GM12892 (cell line): ENCODE data around the gene RBX1.
A peak's percentile ranks its signal among the peaks of the same experiment; 100 is the strongest.

ENCODE experiments used
- POLR2A ChIP-seq: IDR thresholded peaks from 2 replicates; pipeline ENCODE4 v1.6.1; 2011; ENCODE audit warnings: low read depth, low read length, control low read depth
- POLR2AphosphoS5 ChIP-seq: IDR thresholded peaks from 2 replicates; pipeline ENCODE4 v1.6.1; 2011; ENCODE audit warnings: low read depth, low read length, control low read depth
- TAF1 ChIP-seq: IDR thresholded peaks from 2 replicates; pipeline ENCODE4 v1.6.1; 2011; ENCODE audit warnings: low read depth, mild to moderate bottlenecking, control low read depth, low read length, borderline replicate concordance

- no peak for TF ChIP-seq POLR2A
- peak; percentile 27; the same call in 1 of the 2 replicates for TF ChIP-seq POLR2AphosphoS5
- TF ChIP-seq TAF1: no peak
These were observed 22.0 kb downstream of the RBX1 start for GRCh38 chr22:40973144-40973543.
